Measurements from ENCODE around the gene PHOX2A.
A peak's percentile ranks its signal among the peaks of the same experiment; 100 is the strongest.
"Not testable (repeated sequence)": the region's sequence is repeated elsewhere in the genome, so short reads cannot be mapped to it uniquely, and the experiment has no call there.

The PHOX2A gene

DNA sequence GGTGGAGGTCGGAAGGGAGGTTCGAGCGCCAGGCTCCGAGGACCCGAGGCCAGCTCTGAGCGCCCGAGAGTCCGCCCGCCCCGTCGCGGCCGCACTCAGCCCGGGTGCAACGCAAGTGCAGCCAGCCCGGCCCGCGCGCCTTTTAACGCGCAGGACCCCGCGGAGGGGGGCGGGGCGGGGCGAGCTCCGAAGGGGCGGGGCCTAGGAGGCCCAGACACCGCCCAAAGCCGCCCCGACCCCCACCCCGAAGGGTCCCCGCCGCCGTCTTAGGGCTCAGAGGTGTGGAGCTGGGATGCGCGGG lies at the start of gene PHOX2A:
Gene PHOX2A, minus strand, starts transcription at position 117 of the 301 bp plus-strand sequence. CDS start 172 bp downstream, outside the sequence.
- no peak for FAIRE-seq

- no peak for FAIRE-seq
Observed at GRCh38 chr11:72293391-72293790, 49.4 kb upstream of the PHOX2A start.

DNA sequence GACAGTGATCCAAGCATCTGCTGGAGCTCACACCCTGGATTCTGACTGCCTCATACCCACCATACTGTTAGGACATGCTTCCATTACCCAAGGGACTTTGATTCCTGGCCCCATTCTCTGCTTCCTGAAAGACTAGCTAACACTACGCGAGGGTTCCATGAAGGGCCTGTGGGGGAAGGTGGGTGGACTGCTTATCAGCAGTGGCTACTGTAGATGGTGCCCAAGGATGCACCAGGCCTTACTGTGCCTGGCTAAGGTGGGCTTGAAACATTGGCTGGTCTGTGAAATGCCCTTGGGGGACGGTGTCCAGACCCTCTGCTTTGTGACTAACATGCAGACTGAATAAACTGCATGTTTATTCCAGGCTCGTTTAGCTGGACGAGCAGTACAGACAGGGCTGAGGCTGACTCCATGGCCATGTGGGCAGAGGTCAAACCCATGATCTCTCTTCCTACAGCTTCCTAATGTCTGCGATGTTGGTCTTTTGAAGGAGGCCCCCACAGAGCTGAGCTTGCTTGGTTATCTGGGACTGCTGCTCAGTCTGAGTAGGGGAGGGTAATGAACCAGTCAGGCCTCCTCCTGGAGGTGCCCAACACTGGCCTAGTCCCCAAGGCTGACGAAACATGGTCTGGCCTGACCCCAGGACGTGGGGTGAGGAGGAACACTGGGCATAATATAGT lies 48.3 kb upstream of the PHOX2A start:
- FAIRE-seq, result no peak

GRCh38 chr11:72290741-72291140 lies 46.8 kb upstream of the PHOX2A start:
- not testable (repeated sequence) for FAIRE-seq

- no peak for FAIRE-seq
Observed at GRCh38 chr11:72287293-72287692, 43.3 kb upstream of the PHOX2A start.

- no peak for FAIRE-seq
Observed at GRCh38 chr11:72283947-72284346, 40.0 kb upstream of the PHOX2A start.

- FAIRE-seq, result no peak
Observed at GRCh38 chr11:72280726-72281315, 36.8 kb upstream of the PHOX2A start.

DNA sequence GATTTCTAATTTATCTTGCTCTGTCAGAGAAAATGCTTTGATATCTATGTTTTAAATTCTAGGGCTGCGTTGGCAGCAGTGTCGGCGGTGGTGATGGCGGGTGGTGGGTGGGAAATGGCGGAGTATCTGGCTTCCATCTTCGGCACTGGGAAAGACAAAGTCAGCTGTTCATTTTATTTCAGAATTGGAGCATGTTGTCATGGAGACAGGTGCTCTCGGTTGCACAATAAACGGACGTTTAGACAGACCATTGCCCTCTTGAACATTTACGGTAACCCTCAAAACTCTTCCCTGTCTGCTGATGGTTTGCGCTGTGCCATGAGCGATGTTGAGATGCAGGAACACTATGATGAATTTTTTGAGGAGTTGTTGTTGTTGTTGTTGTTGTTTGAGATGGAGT lies 36.1 kb upstream of the PHOX2A start:
- FAIRE-seq, result no peak

DNA sequence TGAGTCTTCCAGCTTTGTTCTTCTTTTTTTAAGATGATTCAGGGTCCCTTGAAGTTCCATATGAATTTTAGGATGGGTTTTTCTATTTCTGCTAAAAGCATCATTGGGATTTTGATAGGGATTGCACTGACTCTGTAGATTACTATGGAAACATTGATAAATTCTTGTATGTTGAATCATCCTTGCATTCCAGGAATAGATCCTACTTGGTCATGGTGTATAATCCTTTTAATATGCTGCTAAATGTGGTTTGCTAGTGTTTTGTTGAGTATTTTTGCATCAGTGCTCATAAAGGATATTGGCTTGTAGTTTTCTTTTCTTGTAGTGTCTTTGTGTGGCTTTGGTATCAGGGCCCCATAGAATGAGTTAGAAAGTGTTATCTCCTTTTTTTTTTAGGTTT lies 34.9 kb upstream of the PHOX2A start:
- no peak for FAIRE-seq

DNA sequence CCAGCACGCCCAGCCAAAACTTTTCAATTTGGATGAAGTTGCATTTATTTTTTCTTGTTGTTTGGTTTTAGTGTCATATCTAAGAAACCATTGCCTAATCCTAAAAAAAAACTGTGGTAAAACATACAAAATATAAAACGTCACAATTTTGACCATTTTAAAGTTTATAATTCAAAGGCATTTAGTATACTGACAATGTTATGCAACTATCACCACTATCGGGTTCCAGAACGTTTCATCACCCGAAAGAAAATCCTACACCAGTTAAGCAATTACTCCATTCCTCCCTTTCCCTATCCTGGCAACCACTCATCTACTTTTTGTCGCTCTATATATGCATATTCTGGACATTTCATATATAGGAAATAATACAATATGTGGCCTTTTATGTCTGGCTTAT lies 30.5 kb upstream of the PHOX2A start:
- no peak for FAIRE-seq

DNA sequence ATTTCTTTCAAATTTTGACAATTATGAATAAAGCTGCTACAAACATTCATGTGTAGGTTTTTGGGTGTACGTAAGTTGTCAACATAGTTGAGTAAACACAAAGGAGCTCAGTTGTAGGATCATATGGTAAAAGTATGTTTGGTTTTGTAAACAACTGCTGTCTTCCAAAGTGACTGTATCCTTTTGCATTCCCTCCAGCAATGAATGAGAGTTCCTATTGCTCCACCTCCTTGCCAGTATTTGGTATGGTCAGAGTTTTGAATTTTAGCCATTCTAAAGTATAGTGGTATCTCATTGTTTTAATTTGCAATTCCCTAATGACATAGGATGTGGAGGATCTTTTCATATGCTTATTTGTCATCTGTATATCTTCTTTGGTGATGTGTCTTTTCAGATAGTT lies 28.0 kb upstream of the PHOX2A start:
- no peak for FAIRE-seq

DNA sequence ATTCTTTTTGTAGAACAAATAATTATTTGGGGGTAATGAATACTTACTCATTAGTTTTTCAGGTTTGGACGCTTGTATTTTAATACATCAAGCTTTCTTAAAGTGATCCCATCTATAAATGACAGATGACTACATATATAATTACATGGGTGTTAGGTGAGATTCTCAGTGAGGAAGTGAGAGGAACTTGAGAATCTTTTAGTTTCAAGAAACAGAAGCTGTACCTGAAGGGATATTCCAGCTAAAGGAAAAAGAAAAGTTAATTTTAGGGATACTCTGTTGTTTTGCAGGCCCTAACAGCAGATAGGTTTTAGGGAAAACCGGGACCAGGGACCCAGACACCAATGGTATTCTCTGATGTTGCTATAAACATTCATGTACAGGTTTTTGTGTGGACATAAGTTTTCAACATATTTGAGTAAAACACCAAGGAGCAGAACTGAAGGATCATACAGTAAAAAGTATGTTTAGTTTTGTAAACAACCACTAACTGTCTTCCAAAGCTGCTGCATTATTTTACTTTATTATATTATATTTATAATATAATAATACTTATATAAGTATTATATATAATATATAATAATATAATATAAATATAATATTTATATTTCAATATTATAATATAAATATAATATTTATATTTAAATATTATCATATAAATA lies 24.1 kb upstream of the PHOX2A start:
- peak; percentile 82 for FAIRE-seq

GRCh38 chr11:72266960-72267359 lies 23.0 kb upstream of the PHOX2A start:
- not testable (repeated sequence) for FAIRE-seq

DNA sequence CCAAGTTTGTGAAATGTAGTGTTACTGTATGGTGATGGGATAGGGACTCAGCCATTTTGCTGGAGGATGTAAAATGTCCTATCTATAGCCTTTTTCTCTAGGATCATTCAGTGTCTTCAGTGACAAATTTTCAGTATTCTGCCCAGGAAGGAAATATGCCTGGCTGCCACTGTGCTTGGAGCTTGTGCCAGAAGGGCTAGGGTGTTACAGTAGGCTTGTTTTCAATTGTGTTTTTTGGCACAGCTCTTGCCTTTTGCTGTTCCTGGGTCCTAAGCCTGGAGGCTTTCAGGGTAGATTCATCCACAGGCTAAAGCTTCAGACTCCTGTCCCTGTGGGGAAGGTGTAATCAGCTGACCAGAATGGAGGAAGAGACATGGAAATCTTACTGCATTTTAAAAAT lies 22.0 kb upstream of the PHOX2A start:
- no peak for FAIRE-seq

DNA sequence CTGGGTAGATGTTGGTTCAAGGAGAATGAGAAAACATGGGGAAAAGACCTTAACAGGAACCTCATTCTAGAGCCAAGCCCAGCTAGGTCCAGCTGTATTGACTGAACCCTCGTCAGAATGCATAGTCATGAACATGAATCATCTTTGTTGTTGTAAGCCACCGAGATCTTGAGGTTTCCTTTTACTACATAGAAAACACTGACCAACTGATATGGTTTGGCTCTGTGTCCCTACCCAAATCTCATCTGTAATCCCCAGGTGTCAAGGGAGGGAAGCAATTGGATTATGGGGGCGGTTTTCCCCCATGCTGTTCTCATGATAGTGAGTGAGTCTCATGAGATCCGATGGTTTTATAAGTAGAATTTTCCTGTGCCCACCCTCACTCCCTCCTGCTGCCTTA lies 19.4 kb upstream of the PHOX2A start:
- no peak for FAIRE-seq

GRCh38 chr11:72260574-72260973 lies 16.6 kb upstream of the PHOX2A start:
- no peak for FAIRE-seq

- FAIRE-seq, result no peak
Observed at GRCh38 chr11:72259490-72259889, 15.5 kb upstream of the PHOX2A start.

GRCh38 chr11:72257570-72257969 lies 13.6 kb upstream of the PHOX2A start:
- FAIRE-seq, result no peak

- FAIRE-seq, result no peak
Observed at GRCh38 chr11:72254299-72254993, 10.5 kb upstream of the PHOX2A start.

DNA sequence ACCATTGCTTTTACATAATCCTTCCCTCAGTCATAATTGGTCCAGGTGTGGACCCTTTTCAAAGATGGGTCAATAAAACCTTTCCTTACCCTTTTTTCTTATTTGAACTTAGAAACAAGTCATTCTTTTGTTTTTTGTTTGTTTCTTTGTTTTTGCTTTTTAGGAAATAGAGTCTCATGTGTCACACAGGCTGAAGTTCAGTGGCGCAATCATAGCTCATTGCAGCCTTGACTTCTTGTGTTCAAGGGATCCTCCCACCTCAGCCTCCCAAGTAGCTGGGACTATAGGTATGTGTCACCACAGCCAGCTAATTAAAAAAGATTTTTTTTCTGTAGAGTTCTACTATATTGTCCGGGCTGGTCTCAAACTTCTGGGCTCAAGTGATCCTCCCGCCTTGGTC lies 9.4 kb upstream of the PHOX2A start:
- no peak for FAIRE-seq

DNA sequence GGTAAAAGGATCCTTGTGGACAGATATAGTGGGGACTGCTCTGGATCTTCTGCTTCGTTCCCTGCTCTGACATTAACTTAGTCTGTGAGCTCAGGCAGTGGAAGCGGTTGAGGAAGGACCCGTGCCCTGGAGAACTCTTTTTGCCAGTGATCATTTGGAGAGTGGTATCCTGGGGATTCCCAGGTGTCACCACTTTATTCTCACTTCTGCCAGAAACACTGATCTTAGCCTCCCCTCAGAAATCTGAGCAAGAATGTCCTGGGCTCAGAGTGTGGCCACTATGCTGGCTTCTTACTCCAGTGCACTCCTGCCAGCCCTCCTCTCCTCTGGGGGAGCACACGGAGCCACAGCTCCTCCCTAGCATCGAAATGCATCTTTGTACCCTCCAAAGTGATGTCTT lies 7.6 kb upstream of the PHOX2A start:
- no peak for FAIRE-seq

DNA sequence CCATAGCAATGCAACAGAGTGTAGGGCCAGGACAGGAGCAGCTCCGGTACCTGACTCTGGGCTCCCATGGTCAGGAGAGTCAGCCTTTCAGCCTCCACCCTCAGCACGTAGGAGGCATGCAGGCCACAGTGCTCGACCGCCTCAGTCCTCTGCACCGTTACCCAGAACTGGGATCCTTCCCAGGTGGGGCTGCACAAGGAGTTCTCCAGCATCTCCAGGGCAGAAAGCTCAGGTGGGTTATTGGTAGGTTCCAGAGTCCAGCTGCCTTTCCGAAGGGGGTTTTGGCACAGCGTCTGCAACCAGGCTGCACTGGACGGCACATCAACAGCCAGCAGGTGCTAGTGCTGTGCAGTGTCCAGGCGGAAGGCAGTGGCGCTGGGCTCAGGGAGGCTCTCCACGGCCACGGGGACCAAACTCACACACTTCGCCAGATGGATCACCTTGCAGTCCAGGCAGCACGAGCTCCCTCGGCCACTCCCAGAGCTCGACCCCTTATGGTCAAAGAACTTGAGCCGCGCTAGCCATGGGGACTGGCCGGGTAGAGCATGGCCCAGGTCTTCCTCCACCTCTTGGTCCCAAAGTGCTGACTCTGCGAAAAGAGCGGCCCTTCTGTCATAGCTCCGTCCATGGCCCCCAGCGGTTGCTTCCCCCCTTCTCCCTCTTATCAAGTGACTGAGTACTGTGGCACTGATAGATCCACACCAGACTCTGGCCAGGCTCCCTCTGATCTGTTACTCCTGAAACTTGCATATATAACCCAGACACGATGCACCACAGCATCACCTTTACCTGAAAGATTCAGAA lies 6.9 kb upstream of the PHOX2A start:
- no peak for FAIRE-seq

DNA sequence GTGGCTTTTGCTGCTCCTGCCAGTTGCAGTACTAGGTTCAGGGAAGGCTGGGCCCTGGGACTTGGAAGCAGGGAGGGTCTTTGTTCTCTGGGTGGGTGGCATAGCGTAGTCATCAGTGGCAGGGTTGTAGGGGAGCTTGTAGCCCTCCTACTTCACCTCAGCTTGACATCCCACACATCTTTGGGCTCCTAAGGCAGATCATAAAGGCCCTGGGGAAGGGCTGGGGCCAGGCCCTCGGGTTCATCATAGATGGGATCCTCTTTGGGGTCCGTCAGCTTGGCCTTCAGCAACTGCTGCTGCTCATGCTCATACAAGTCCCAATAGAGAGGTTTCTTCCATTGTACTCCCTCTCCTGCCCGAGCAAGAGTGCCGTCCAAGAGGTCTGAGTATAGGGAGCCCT lies 6.0 kb upstream of the PHOX2A start:
- no peak for FAIRE-seq
